ENCODE results near the gene PEMT.

- no peak for TF ChIP-seq CTCF (conservative IDR thresholded peaks at IDR 0.05 in 1 of 2, IDR thresholded peaks at IDR 0.05 in 1 of 2; ENCODE audit: low read depth in 1 of 2, low read length in 2 of 2)
- no peak for TF ChIP-seq EZH2 (IDR thresholded peaks at IDR 0.05; ENCODE audit: low read length, missing control alignments)
These were observed 82.6 kb downstream of the PEMT start for GRCh38 chr17:17508646-17509591.

All from fibroblast of lung (primary cell).